T-cell (primary cell): ENCODE measurements around the gene NXPE3. TPM values are rescaled to one million over a fixed set of nuclear protein-coding genes. Genes with fewer than 3 reads are reported as not detected.
"Not testable (repeated sequence)": the region's sequence is repeated elsewhere in the genome, so short reads cannot be mapped to it uniquely, and the experiment has no call there.

Source experiments
- ATAC-seq, 4 experiments: fragments of 200-7000 bp in 3 of 4; fragments of 150-1000 bp in 1 of 4; cut with Tn5 transposase; replicated peaks in 1 of 4; 1 replicate in 3 of 4; 2 replicates in 1 of 4; pipeline ENCODE4 v1.10.0; 2021; ENCODE audit warnings: moderate library complexity in 3 of 4, mild to moderate bottlenecking in 2 of 4, moderate number of reproducible peaks in 1 of 4
- CTCF ChIA-PET, 2 donors: fragments of 300-600 bp; sonication (Branson Sonifier 250); formaldehyde crosslinking; loops; one replicate each; lab custom pipeline; 2022; ENCODE audit warnings: antibody characterized with exemption in 2 of 2; lab: Charles Lee
- POLR2A ChIA-PET, 2 donors: fragments of 300-600 bp; sonication (Branson Sonifier 250); formaldehyde crosslinking; loops; one replicate each; lab custom pipeline; 2022; ENCODE audit warnings: antibody characterized with exemption in 2 of 2; lab: Charles Lee
- DNase-seq, 35 experiments: peaks; one replicate each; pipeline versions ENCODE4 v3.0.0 to v3.0.0-alpha.2; 2013 to 2023
- H3K27ac ChIP-seq: one replicate; pipeline ENCODE4 v1.5.1; 2013; ENCODE audit warnings: low read length
- H3K27me3 ChIP-seq, 2 experiments: replicated peaks in 1 of 2; 1 replicate in 1 of 2; 2 replicates in 1 of 2; pipeline versions ENCODE4 v1.6.1 to v1.7.0; 2013; ENCODE audit warnings: low read length in 1 of 2, mixed read lengths in 1 of 2; ENCODE audit not compliant: control insufficient read depth in 2 of 2, insufficient read depth in 2 of 2; ENCODE audit errors: extremely low read depth in 1 of 2
- H3K36me3 ChIP-seq, 2 donors: 1 replicate in 1 of 2; 2 replicates in 1 of 2; pipeline versions ENCODE4 v1.6.1 to v1.7.0; 2013; ENCODE audit warnings: low read length in 1 of 2; ENCODE audit not compliant: control insufficient read depth in 2 of 2, insufficient read depth in 1 of 2; ENCODE audit errors: extremely low read depth in 1 of 2
- H3K4me1 ChIP-seq, 2 experiments: 1 replicate in 1 of 2; 2 replicates in 1 of 2; pipeline versions ENCODE4 v1.6.1 to v1.7.0; 2013; ENCODE audit warnings: low read length in 2 of 2, mixed read lengths in 1 of 2; ENCODE audit not compliant: insufficient read depth in 2 of 2, control insufficient read depth in 1 of 2; ENCODE audit errors: extremely low read depth in 1 of 2
- H3K4me3 ChIP-seq, 2 donors: 1 replicate in 1 of 2; 2 replicates in 1 of 2; pipeline versions ENCODE4 v1.5.1 to v1.7.0; 2013; ENCODE audit warnings: mild to moderate bottlenecking in 2 of 2, low read length in 1 of 2, moderate library complexity in 1 of 2; ENCODE audit not compliant: control insufficient read depth in 1 of 2; ENCODE audit errors: extremely low read depth in 1 of 2
- H3K9me3 ChIP-seq: 2 replicates; pipeline ENCODE4 v1.7.0; 2013
- H3K27ac Mint-ChIP-seq, 2 donors: one replicate each; pipeline ENCODE4 v1.8.0; 2020 to 2021; ENCODE audit warnings: mild to moderate bottlenecking in 2 of 2, mixed read lengths in 2 of 2
- H3K27me3 Mint-ChIP-seq, 2 donors: one replicate each; pipeline ENCODE4 v1.8.0; 2021 to 2022; ENCODE audit warnings: mixed read lengths in 2 of 2
- H3K36me3 Mint-ChIP-seq: one replicate; pipeline ENCODE4 v1.8.0; 2021; ENCODE audit warnings: mixed read lengths
- H3K4me1 Mint-ChIP-seq, 3 donors: one replicate each; pipeline ENCODE4 v1.8.0; 2020 to 2022; ENCODE audit warnings: mixed read lengths in 3 of 3, mild to moderate bottlenecking in 1 of 3
- H3K4me3 Mint-ChIP-seq, 3 donors: one replicate each; pipeline ENCODE4 v1.8.0; 2020 to 2022; ENCODE audit warnings: mild to moderate bottlenecking in 3 of 3, mixed read lengths in 3 of 3, moderate library complexity in 3 of 3
- H3K9me3 Mint-ChIP-seq, 3 donors: one replicate each; pipeline ENCODE4 v1.8.0; 2020 to 2022; ENCODE audit warnings: mixed read lengths in 3 of 3
- WGBS: methylation state at CpG from one replicate; pipeline ENCODE4 v1.1.5; 2013; ENCODE audit warnings: missing lambda C conversion rate; ENCODE audit not compliant: insufficient coverage; 5-methylcytosine and 5-hydroxymethylcytosine counted together
- total RNA-seq, 35 experiments: library from RNA in 6 of 35; stranded (reverse) in 6 of 35; fragments of 120-200 nt in 1 of 35; gene quantifications; one replicate each; pipeline versions ENCODE4 v1.2.1 to v1.2.4 and lab custom pipeline; 2013 to 2026

The NXPE3 gene
- total RNA-seq, 5 donors from 2014 or later (not counting 1 experiment from before 2014, with no cell fraction given) = 38.0 to 44.8 (median 41.3) TPM

DNA sequence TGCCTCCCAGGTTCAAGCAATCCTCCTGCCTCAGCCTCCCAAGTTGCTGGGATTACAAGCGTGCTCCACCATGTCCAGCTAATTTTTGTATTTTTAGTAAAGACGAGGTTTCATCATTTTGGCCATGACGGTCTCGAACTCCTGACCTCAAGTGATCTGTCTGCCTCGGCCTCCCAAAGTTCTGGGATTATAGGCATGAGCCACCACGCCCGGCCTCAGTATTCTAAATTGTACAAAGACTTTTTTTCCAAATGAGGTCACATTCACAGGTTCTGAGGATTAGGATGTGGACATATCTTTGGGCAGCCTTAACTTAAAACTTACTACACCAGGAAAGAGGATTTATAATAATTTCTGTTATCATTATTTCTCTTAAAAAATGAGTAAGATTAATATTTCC is 85.9 kb downstream of the NXPE3 start:
- DNase-seq, H3K27ac Mint-ChIP-seq, H3K9me3 ChIP-seq, H3K27me3 Mint-ChIP-seq, H3K9me3 Mint-ChIP-seq, H3K4me3 ChIP-seq, H3K4me1 ChIP-seq, H3K27me3 ChIP-seq, ATAC-seq, H3K4me3 Mint-ChIP-seq, H3K27ac ChIP-seq: not testable (repeated sequence)
- peaks cover 15% of the 10 kb centered on the region for H3K36me3 Mint-ChIP-seq
- WGBS = 100% methylated on average over 4 of the region's 7 CpGs
- CTCF ChIA-PET = interaction anchor here in 1 of 2 donors (1.3 to 1.7 kb wide), 2 partner anchors 51 to 360 kb away, joined by 4 to 5 read pairs; no protein-coding TSS in a partner anchor
- POLR2A ChIA-PET = interaction anchor here (0.6 to 1.5 kb wide), 3 partner anchors 12 to 1469 kb away, joined by 3 to 6 read pairs (median 5); no protein-coding TSS in a partner anchor
- peaks cover 7 to 14% (median 10%) of the 10 kb centered on the region in 3 donors for H3K4me1 Mint-ChIP-seq
- peaks cover 0 to 16% of the 10 kb centered on the region in 2 donors for H3K36me3 ChIP-seq

DNA sequence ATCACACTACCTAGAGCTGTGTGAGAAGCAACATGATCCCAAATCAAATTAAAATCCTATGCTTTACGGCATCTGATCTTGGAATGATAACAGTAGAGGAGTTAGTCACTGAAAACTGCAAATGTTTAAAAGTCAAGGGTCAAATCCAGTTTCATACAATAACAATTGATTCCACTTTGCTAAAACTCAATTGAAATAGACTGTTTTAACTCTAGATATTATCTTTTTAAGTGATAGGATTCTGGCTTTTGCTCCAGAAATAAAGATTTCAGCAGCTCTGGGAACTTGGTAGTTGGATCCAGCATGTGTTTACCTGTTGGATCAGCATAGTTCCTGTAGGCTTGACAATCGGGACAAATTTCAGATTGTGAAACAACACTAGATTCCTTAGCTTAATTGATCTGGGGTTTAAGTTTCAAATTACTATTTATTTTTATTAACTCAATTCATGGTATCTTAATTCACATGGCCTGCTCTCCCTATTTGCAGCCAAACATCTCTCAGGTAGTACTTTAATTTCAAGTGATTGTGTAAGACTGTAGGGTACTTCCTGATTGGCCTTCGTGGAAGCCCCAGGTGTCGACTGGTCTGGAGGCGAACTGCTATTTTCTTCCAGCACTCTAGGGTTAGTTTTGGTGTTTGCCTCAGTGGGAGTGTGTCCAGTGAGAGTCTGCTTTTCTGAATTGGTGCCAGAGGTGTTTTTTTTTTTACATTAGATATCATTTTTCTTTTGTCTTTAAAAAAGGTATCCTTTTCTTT is 86.9 kb downstream of the NXPE3 start:
- Histone ChIP-seq H3K36me3 (peaks cover 0 to 7% of the 10 kb centered on the region in 2 donors), H3K27me3 (no peaks in the 10 kb centered on the region), H3K9me3 (no peaks in the 10 kb centered on the region), H3K4me3 (no peak overlapping the region), H3K4me1 (no peaks in the 10 kb centered on the region), H3K27ac (no peak overlapping the region)
- no peaks in the 10 kb centered on the region for H3K27me3 Mint-ChIP-seq
- WGBS = 60% methylated on average over 1 of the region's 5 CpGs
- peaks cover 4 to 14% (median 8%) of the 10 kb centered on the region in 3 donors for H3K4me1 Mint-ChIP-seq
- H3K36me3 Mint-ChIP-seq = peaks cover 7% of the 10 kb centered on the region
- CTCF ChIA-PET = interaction anchor here in 1 of 2 donors (0.6 to 1.7 kb wide), 3 partner anchors 52 to 359 kb away, joined by 4 to 8 read pairs (median 5); no protein-coding TSS in a partner anchor
- POLR2A ChIA-PET = interaction anchor here in 1 of 2 donors (0.5 to 1.5 kb wide), 2 partner anchors 13 to 16 kb away, joined by 3 to 5 read pairs; no protein-coding TSS in a partner anchor
- ATAC-seq (no peak), DNase-seq (no peak)
- no peak overlapping the region for H3K4me3 Mint-ChIP-seq
- peak overlapping the region; percentile 16 to 18 for H3K27ac Mint-ChIP-seq
- no peaks in the 10 kb centered on the region for H3K9me3 Mint-ChIP-seq

DNA sequence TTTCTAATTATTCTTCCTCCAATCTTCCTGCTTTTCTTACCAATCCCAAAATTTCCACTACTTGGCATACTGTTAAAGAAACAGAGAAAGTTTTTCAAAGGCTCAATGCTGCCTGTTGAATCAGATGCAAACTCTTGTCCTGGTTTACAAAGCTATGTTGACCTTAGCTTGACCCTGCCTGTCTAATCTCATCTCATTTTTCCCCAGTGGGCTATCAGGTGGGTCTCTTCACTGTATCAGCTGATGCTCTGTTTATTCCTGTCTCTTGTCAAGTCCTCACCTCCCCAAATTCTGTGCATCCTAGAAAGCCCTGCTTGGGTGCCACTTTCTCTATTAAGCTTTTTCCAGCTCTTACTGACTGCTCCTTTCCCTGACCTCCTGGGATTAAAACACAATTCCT is 88.5 kb downstream of the NXPE3 start:
- Histone ChIP-seq H3K36me3 (no peaks in the 10 kb centered on the region), H3K27me3 (no peaks in the 10 kb centered on the region), H3K4me3 (no peak overlapping the region), H3K4me1 (no peaks in the 10 kb centered on the region), H3K27ac (no peak overlapping the region), H3K9me3 (no peaks in the 10 kb centered on the region)
- H3K36me3 Mint-ChIP-seq = no peaks in the 10 kb centered on the region
- H3K4me3 Mint-ChIP-seq = no peak overlapping the region
- no peak overlapping the region for H3K27ac Mint-ChIP-seq
- H3K9me3 Mint-ChIP-seq = no peaks in the 10 kb centered on the region
- no peaks in the 10 kb centered on the region for H3K27me3 Mint-ChIP-seq
- DNase-seq = no peak
- peaks cover 0 to 6% (median 0%) of the 10 kb centered on the region in 3 donors for H3K4me1 Mint-ChIP-seq
- CTCF ChIA-PET = interaction anchor here in 1 of 2 donors (0.8 to 1.2 kb wide), 3 partner anchors 65 to 358 kb away, joined by 3 to 4 read pairs (median 3); no protein-coding TSS in a partner anchor
- POLR2A ChIA-PET = interaction anchor here (0.6 to 1.2 kb wide), 6 partner anchors 10 to 101 kb away, joined by 3 to 4 read pairs (median 3); no protein-coding TSS in a partner anchor
- no peak for ATAC-seq

DNA sequence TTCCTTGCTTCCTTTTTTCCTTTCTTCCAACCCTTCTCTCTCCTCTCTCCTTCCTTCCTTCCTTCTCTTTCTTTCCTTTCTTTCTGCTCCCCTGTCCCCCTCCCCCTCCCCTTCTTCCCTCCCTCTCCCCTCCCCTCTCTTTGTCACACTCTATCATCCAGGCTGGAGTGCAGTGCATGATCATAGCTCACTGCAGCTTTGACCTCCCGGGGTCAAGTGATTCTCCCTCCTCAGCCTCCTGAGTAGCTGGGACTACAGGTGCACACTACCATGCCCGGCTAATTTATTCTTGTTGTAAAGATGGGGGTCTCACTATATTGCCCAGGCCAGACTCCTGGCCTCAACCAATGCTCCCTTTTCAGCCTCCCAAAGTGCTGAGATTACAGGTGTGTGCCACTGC is 89.0 kb downstream of the NXPE3 start:
- H3K9me3 Mint-ChIP-seq = no peaks in the 10 kb centered on the region
- Histone ChIP-seq H3K4me3 (no peak overlapping the region), H3K36me3 (no peaks in the 10 kb centered on the region), H3K4me1 (no peaks in the 10 kb centered on the region), H3K27ac (no peak overlapping the region), H3K9me3 (no peaks in the 10 kb centered on the region), H3K27me3 (no peaks in the 10 kb centered on the region)
- H3K4me1 Mint-ChIP-seq = peaks cover 0 to 6% (median 0%) of the 10 kb centered on the region in 3 donors
- H3K27ac Mint-ChIP-seq = no peak overlapping the region
- ChIA-PET POLR2A (interaction anchor here (0.6 to 1.2 kb wide), 5 partner anchors 11 to 102 kb away, joined by 3 to 4 read pairs (median 3); no protein-coding TSS in a partner anchor), CTCF (interaction anchor here in 1 of 2 donors (0.8 to 1.2 kb wide), 3 partner anchors 66 to 358 kb away, joined by 3 to 4 read pairs (median 3); no protein-coding TSS in a partner anchor)
- H3K36me3 Mint-ChIP-seq = no peaks in the 10 kb centered on the region
- no peak for ATAC-seq
- DNase-seq = no peak
- WGBS = no CpG with 5 or more reads among the region's 2 CpGs
- no peak overlapping the region for H3K4me3 Mint-ChIP-seq
- no peaks in the 10 kb centered on the region for H3K27me3 Mint-ChIP-seq

DNA sequence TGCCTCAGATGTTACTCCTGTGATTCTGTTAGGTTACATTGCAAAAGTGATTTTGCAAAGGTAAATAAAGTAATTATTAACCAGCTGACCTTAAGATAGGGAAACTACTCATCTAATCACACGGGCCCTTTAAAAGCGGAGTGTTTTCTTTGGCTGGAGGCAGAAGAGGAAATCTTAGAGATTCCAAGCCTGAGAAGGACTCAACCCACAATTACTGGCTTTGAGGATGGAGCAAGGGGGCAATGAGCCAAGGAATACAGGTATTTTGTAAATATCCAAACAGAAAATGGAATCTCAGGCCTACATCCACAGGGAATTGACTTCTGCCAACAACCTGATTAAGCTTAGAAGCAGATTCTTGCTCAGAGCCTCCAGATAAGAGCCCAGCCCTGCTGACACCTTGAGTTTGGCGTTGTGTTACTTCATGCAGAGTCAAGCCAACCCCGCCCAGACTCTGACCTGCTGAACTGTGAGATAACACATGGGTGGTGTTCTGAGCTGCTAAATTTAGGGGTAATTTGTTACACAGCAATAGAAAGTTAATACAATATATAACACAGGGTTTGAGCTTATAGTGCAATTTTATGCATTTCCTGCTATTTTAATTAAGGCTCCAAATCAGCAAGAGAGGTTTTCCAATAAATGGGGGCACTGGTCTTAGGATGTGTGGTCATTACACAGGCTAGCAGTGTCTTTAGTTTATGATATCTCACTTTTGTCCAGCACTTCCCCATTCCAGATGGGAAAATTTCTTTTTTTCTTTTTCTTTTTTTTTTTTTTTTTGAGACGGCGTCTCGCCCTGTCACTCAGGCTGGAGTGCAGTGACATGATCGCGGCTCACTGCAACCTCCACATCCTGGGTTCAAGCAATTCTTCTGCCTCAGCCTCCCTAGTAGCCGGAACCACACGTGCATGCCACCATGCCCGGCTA is 89.8 kb downstream of the NXPE3 start:
- H3K27ac Mint-ChIP-seq = peak overlapping the region in 1 of 2 donors; percentile 23
- no peaks in the 10 kb centered on the region for H3K27me3 Mint-ChIP-seq
- no peak overlapping the region for H3K4me3 Mint-ChIP-seq
- Histone ChIP-seq H3K4me3 (no peak overlapping the region), H3K27ac (no peak overlapping the region), H3K36me3 (no peaks in the 10 kb centered on the region), H3K4me1 (no peaks in the 10 kb centered on the region), H3K27me3 (no peaks in the 10 kb centered on the region), H3K9me3 (no peaks in the 10 kb centered on the region)
- no peaks in the 10 kb centered on the region for H3K36me3 Mint-ChIP-seq
- ChIA-PET POLR2A (interaction anchor here in 1 of 2 donors (0.6 to 0.7 kb wide), 3 partner anchors 12 to 35 kb away, joined by 3 to 7 read pairs (median 7); no protein-coding TSS in a partner anchor), CTCF (interaction anchor here in 1 of 2 donors (0.7 to 0.8 kb wide), 2 partner anchors 54 to 211 kb away, joined by 4 read pairs; no protein-coding TSS in a partner anchor)
- whole genome bisulfite sequencing = 100% methylated on average over 2 of the region's 12 CpGs
- H3K9me3 Mint-ChIP-seq = no peaks in the 10 kb centered on the region
- ATAC-seq (peak in 1 of 4 experiments; percentile 34), DNase-seq (no peak)
- peaks cover 0 to 6% (median 0%) of the 10 kb centered on the region in 3 donors for H3K4me1 Mint-ChIP-seq
